GM19238 (cell line): ENCODE data around the gene KIAA1217.

ENCODE experiments used
- DNase-seq: peaks from one replicate; pipeline ENCODE4 v3.0.0; 2011; ENCODE audit warnings: low spot score; ENCODE audit not compliant: insufficient read length

KIAA1217 gene, protein sequence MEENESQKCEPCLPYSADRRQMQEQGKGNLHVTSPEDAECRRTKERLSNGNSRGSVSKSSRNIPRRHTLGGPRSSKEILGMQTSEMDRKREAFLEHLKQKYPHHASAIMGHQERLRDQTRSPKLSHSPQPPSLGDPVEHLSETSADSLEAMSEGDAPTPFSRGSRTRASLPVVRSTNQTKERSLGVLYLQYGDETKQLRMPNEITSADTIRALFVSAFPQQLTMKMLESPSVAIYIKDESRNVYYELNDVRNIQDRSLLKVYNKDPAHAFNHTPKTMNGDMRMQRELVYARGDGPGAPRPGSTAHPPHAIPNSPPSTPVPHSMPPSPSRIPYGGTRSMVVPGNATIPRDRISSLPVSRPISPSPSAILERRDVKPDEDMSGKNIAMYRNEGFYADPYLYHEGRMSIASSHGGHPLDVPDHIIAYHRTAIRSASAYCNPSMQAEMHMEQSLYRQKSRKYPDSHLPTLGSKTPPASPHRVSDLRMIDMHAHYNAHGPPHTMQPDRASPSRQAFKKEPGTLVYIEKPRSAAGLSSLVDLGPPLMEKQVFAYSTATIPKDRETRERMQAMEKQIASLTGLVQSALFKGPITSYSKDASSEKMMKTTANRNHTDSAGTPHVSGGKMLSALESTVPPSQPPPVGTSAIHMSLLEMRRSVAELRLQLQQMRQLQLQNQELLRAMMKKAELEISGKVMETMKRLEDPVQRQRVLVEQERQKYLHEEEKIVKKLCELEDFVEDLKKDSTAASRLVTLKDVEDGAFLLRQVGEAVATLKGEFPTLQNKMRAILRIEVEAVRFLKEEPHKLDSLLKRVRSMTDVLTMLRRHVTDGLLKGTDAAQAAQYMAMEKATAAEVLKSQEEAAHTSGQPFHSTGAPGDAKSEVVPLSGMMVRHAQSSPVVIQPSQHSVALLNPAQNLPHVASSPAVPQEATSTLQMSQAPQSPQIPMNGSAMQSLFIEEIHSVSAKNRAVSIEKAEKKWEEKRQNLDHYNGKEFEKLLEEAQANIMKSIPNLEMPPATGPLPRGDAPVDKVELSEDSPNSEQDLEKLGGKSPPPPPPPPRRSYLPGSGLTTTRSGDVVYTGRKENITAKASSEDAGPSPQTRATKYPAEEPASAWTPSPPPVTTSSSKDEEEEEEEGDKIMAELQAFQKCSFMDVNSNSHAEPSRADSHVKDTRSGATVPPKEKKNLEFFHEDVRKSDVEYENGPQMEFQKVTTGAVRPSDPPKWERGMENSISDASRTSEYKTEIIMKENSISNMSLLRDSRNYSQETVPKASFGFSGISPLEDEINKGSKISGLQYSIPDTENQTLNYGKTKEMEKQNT (N-terminal part only)

DNA sequence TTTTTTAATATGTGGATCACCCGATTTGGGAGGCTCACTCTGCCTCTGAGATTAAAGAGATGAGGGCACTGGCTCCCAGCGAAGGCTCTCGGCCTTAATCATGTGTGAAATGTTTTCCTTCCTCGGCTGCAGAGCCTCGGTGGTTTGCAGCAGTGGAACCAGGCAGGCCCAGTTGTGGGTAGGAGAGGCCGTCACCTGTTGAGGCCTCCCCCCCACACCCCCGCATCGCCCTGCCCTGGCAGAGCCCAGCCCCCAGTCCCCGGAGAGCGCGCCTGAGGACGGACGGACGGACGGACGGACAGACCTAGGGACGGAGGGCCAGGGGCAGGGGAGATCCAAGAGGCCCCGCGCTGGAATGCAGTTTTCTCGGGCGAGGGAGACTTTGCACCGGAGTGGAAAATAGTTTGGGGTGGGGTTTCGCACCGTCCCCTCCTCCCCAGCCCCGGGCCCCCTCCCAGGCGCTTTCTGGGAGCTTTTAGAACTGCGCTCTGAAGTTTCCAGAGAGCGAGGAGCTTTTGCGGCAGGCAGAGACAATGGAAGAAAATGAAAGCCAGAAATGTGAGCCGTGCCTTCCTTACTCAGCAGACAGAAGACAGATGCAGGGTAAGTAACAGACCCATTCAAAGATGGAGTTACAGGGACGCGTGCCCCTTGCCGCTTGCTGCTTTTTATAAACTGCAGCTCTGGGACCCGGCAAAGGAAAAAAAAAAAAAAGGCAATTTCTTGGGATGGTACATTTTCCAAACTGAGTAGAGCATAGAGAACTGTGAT is at the start of gene KIAA1217:
Gene KIAA1217, plus strand, starts transcription at position 478 of the 771 bp plus-strand sequence. Its CDS starts 56 bp downstream, at position 534.
- no peak for DNase-seq

DNA sequence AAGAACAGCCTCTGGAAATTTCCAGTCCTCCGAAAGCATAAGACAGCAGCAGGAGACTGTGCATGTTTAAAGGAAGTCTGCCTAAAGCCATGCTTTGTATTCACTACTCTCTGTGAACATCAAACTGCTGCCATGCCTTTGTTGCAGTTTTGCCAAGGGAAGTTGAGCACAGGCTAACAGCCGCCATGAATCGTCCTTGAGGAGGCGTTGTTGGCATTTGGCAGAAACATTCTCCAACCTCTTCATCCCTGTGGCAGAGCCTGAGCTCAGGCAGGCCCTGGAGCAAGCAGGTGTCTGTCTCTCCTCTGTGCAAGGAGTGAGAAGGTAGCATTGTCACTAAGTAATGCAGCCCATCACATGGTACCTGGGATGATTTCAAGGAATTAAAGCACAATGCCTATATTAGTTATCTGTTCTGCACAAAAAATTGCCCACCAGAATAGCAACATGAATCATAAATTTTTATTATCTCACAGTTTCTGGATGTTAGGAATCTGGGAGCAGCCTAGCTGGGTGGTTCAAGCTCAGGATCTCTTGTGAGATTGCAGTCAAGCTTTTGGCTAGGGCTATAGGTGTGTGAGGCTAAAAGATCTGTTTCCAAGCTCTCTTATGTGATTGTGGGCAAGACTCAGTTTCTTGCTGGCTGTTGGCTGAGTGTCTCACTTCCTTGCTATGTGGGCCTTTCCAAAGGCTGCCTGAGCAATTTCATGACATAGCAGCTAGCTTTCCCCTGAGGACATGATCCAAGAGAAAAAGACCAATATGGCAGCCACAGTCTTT is 46.5 kb upstream of the KIAA1217 start:
- DNase-seq: no peak

DNA sequence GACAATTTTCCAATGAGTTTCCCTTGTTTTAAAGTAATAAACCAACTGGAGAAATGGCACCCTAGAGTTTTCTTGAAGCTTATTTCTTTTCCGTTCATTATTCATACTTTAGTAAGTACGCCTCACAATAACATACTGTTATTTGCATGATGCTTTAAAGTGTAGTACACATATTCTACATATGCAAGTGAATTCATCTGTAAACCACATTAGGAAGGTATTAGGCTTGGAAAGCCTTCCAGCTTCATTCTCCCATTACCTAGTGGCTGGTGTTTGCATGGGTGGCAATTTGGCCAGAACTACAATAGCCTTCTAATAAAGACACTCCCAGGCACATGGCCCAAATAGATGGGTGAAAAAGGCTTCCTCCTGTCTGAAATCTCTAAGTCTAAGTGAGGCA is 45.5 kb upstream of the KIAA1217 start:
- no peak for DNase-seq

DNA sequence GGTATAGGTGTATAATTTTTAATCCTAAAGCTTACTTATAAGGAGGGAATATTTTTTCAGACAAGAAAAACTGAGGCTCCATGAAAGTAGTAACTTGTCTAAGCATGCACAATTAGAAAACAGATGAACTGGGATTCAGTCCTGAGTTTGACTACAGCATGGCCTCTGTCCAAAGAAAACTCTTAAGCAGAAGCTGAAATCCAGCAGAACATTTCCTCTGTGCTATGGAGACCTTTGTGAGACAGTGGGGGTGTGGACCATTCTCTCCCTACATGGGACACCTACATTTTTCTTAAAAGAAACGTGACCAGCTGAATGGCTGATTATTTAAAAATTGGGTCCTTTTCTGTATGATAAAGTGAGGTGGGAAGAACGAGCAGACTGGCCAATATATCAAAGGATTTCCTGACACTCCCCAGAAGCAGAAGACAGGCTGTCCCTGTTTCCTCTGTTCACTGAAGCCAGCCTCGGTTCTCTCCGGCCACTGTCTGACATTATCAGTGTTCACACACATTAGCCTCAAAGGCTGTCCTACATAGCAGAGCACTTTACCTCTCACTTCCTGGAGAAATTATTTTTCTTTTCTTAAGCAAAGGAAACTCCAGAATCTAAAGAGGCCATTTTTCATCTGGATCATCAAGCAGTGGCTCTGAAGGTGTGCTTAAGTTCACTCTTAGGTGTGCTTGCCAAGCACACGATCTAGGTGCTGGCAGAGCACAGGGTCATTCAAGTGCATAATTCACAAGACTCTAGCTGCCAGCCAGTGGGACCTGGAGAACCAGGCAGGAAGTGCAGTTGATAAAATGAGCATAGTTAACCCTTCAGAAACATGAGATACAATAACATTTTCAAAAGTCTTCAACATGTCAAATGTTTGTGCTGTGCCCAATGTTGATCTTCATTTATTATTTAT is 40.4 kb upstream of the KIAA1217 start:
- no peak for DNase-seq

DNA sequence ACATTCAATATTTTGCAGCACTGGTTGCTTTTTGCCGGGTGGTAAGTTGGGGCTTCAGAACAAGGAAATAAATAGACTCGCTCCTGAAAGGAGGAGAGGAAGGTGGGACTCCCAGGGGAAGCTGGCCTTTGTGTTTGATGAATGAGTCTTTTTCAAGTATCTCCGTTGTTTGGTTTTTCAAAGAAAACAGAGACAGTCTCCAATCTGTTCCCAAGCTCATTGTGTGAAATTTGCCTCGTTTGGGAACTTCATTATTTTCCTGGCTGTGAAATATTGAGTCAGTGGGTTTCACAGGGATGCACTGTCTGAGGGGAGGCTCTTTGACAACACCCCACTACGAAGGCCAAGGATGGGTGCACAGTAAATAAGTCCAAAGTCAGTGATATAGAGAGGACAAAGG is 38.7 kb upstream of the KIAA1217 start:
- DNase-seq: no peak

DNA sequence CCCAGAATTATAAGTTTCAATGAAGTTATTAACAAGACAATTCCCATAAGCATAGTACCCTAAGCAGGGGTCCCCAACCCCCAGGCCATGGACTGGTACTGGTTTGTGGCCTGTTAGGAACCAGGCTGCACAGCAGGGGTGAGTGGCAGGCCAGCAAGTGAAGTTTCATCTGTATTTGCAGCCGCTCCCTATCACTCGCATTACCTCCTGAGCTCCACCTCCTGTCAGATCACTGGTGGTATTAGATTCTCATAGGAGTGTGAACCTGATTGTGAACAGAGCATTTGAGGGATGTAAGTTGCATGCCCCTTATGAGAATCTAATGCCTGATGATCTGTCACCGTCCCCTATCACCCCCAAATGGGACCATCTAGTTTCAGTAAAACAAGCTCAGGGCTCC is 36.0 kb upstream of the KIAA1217 start:
- no peak for DNase-seq

DNA sequence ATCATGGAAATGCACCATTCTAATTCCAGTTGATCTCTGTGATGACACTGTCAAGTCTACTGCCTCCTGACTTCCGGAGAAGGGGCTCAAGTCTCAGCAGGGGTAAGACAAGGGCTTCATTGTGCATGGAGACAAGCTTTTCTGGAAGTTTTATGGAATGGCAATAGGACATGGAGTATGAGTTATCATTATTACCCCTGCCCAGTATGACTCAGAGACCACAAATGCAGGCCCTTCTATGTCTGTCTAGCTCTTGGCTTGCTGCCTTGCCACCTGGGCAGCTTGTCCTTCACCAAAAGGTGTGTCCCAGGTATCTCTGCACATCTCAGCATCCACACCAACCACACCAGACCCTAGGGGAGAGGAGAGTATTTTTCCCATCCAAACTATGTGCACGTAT is 34.9 kb upstream of the KIAA1217 start:
- no peak for DNase-seq

DNA sequence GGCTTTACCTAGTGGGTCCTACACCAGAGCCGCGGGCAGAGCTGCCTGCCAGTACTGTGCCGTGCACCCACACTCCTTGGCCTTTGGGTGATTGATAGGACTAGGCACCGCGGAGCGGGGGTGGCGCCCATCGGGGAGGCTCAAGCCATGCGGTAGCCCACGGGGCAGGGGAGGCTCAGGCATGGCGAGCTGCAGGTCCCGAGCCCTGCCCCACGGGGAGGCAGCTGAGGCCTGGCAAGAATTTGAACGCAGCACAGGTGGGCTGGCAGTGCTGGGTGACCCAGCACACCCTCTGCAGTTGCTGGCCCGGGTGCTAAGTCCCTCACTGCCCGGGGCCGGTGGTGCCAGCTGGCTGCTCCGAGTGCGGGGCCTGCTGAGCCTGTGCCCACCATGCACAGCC is 32.3 kb upstream of the KIAA1217 start:
- DNase-seq: no peak

DNA sequence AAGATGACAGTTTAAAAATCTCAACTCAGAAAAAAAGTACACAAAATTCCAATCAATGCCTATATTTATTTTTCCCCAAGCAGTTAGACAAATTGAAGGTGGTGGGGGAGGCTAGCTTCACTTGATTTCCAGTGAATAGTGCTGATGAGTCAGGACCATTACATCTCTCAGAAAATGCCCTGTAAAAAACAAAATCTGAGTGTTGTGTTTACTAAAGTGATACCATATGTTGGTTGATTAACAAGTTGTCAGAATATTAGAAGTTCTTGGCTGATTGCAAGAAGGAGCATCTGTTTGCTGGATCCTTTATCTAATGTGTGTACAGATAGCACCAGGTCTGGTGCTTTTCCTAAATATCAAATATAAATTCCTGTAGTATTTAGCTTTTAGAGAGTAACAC is 31.3 kb upstream of the KIAA1217 start:
- no peak for DNase-seq

DNA sequence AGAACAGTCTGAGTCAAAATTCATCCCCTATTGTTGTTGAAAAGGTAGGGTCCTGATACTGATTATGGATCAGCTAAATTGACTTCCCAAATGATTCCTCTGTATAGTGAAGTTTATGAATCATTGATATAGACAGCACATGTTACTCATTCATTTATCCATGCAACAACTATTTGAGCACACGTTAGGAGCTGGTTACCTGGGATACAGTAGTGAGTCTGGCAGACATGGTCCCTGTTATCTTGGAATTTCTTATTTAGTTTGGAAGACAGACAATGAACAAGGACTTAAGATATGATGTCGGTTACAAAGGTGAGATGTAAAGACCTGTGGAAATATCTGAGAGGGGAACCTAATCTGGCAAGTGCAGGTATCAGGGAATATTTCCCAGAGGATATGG is 28.0 kb upstream of the KIAA1217 start:
- DNase-seq: no peak

DNA sequence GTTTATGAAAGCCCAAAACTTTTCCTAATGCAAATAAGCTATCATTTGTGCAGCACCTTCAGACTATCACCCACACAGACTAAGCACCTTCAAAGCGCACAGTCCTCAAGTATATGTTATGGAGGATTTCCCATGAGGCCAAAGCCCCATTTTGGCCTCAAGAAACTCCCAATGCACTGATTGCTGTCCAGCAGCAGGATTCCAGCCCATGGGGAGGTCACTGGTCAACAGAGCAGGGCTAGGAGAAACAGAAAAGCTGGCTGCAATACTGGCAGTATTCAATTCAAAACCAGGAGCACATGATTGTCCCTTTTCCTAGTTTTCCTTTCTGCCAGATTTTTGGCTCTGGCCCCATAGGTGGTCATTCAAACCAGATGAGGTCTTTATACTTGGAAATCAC is 24.5 kb upstream of the KIAA1217 start:
- no peak for DNase-seq

DNA sequence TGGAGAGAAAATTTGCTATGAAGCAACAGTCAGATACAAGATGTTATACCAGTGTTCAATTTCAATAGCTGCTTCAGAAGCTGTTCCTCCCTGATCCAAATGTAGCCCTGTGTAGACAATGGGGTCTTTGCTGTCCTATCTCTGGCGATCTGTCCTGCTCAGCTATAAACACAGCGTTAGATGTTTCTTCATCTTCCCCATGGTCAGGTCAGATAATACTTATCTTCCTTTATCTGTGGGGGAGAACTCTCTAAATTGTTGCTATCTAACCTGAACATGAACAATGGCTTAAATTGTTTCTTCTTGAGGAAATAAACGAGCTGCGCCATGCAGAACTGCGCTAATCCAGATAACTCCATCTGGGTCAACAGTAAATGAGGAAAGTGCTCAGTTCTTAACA is 15.6 kb upstream of the KIAA1217 start:
- no peak for DNase-seq

DNA sequence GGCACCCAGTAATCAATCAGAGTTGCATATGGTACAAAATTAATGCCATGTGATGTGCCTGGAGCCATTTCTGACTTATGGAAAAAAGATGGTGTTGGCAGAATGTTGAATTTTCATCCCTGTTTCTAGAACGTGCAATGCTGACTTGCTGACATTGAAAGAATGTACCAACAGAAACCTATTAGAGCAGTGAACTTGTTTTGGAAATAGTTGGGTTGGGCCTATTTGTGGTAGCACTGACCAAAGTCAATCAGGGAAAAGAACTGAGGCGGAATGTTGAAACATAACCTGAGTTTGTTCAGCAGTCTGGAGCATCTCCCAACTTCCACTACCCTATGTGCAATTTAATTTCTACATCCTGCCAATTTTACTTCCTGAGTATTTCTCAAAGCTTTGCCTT is 11.7 kb upstream of the KIAA1217 start:
- no peak for DNase-seq

DNA sequence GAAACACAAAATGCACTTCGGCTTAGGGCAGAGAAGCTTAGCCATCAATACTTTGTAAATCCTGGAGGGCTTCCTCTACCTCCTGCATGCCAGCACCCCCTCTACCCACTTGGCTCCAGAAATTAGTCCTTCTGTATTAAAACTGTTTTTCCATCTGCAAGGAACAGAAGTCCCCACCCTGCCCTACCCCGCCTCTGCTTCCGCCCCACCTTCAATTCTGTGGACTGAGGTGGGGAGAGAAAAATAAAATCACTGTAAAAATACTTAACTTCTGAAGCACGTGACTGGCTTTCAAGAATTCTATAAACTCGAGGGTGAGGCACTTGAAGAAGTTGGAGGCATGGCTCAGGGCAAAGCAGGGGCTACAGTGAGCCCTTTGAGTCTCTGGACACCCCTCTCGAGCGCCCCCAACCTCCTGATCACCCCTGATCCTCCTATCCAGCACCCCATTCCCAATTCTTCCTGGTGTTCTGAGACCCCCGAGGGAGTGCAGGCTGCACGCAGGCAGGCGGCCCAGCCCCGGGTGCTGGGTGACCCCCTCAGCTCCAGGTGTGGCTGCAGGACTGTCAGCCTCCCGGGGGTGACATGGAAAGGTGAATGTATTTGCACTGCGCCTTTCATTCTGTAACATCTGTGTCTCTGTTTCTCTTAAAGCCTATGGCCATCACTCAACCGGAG is 7.3 kb upstream of the KIAA1217 start:
- DNase-seq: no peak

DNA sequence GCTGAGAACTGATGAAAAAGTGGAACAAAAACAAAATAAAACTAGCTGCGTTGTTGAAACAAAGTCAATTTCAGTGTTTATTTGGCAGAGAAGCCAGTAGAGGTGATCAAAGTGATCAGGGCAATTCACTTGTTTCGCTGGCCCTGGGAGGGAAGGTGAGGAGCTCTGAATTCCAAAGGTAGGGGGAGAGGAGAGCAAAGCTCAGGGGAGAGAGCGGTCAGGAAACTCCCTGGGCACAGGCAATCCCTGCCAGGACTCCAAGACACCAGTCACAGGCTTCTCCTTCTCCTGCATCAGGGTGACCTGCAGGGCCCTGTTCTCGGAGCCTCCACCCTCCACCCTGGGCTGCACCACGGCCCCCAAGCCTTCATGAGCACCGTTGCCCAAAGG is 6.8 kb upstream of the KIAA1217 start:
- DNase-seq: no peak

DNA sequence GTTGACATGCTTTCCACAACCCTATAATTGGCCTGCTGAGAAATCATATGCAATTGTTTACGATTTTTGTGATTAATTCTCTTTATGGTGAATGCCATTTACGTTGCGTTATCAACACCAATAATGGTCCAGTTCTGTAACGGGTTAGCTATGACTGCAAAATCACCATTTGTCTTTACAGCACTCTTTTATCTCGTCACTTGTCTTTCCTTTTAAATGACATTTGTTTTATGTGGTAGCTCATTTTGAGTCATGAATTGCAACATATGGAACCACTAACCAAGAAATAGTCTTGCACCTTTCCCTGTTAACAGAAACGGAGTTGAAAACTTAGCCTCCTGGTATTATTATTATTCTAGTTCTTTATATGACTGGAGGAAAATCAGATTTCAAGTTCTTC is 3.1 kb upstream of the KIAA1217 start:
- no peak for DNase-seq

DNA sequence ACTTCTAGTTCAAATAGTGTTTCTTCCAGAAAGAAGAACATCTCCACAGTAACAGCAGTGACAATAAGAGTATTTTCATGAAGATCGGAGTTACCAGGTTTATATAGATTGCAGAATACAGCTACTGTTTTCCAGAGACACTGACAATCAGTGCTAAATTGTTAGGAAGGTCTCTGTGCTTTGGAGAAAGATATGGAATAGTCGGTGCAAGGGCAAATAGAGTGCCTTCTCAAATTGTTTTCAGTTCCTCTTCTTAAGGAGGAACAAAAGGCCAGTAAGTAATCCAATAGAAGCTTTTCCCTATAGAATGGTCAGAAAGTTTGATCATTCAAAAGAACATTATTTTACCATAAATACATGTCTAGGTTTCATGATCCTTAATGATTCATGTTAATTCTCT is 2.6 kb upstream of the KIAA1217 start:
- DNase-seq: no peak

DNA sequence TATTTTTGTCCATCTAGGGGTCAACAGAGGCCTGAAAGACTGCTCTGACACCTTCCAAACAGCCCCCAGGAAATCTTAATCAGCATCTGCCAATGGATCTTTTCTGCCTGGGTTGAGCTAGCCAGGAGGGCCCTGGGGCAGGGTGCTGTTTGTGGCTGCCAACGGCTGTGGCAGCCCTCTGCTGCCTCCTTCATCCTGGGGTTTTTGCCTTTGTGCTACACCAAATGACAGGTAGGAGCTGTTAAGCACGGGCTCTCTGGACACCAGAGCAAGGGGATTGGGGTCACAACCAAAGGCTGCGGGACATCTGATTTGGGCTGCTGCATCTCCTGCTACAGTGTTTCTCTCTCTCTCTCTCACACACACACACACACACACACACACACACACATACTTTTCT is 2.0 kb upstream of the KIAA1217 start:
- no peak for DNase-seq

DNA sequence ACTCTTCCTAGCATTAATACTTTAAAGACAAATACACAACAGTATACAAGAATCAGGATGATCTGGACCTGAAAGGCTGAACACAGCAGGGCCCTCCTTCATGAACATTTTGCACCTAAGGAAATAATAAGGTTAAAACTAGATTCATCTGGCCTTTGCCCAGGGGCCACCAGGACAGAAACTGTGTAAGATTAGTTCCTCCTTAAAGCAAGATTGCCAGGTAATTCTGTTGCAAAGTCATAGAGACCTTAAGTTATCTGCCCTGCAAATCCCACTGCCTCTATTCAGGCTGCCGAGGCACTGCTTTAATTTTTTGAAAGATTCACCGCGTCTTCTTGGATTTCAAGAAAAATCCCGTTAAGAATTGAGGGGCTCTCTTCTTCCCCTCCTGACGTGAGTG is 1.6 kb upstream of the KIAA1217 start:
- no peak for DNase-seq
